ENCODE results near the gene RNASE7.

RNASE7 gene

DNA sequence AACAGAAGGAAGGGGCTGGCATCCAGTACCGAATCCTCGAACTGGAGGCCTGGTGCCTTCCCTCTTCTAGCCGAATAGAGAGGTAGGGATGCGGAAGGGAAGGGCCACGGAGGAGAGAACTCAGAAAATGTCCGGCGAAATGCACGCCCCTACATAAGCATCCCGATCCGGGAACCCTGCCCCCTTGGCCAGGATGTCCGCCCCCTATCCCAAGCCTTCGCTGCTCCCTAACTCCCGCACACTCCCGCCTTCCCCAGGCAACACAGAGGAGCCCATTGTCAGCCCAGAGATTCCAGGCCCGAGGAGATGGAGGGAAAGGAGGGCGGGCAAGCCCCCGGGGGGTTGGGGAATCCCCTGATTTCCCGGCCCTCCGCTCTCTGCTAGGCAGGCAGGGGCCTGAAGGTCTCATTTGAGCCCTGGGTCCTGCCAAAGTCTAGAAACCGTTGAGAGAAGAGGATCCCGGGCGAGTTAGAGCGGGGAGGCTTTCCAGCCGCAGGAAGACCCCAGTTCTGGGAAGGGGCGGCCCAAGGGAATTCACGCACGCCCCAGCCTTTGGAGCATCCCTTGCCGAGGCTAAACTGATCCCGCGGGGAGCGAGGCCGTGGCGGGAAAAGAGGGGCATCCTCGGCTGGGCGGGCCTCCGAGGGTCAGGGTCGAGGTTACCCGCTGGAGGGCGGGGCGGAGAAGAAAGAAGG, 27.4 kb downstream of the RNASE7 start:
- peak; percentile 54 for DNase-seq

DNA sequence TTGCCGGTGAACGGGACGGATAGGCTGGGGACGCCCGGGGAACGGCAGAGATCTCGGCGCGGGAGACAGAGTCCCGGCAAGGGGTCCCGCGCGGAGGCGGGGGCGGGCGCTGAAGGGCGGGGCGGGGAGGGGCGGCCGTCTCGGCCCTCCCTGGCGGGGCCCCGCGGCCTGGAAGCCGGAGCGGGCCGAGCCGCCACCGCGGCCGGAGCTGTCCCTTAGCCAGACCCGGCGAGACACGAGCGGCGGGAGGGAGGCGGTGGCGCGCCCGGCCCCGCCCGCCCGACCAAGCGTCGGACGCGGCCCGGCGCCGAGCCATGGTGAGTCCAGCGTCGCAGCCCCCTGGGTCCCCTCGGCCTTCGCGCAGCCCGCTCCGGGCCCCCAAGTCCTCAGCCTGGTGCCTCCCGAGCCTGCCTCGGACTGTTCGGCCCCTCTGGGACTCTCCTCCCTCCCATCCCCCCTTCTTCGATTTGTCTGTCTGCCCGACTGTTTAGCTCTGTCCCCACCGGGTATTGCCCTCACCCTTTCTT, 28.0 kb downstream of the RNASE7 start, which contains the start of gene ARHGEF40:
ARHGEF40 (plus strand) TSS at position 222 of the 527 bp plus-strand sequence; CDS start at position 315, 93 bp downstream.
- peak; percentile 62 for DNase-seq

DNA sequence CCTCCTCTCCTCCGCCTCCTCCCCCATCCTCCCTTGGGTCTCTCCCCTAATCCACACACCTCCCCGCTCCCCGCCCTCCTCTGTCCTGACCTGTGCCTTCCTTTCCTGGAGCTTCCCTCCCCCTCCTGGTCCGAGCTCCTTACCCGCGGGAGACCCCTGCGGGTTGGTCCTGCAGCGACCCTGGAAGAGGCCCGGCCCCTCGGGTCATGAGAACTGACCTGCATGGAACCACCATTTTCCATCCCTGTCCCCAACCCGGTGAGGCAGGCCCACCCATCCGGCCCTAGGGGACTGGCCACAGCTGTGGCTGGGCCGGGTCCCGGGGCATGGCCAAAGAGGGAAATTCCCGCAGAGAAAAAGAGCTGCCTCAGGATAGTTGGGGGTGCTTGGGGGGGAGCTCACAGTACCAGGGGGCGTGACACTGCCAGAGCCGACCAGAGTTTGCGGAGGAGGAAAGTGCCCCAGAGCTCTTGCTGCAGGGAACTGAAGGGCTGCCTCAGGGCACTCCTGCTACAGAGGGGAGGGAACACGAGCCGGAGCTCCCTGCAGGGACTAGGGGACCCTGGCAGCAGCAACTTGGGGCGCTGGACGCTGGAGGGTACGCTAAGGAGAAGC, 28.6 kb downstream of the RNASE7 start:
- peak; percentile 49 for DNase-seq

DNA sequence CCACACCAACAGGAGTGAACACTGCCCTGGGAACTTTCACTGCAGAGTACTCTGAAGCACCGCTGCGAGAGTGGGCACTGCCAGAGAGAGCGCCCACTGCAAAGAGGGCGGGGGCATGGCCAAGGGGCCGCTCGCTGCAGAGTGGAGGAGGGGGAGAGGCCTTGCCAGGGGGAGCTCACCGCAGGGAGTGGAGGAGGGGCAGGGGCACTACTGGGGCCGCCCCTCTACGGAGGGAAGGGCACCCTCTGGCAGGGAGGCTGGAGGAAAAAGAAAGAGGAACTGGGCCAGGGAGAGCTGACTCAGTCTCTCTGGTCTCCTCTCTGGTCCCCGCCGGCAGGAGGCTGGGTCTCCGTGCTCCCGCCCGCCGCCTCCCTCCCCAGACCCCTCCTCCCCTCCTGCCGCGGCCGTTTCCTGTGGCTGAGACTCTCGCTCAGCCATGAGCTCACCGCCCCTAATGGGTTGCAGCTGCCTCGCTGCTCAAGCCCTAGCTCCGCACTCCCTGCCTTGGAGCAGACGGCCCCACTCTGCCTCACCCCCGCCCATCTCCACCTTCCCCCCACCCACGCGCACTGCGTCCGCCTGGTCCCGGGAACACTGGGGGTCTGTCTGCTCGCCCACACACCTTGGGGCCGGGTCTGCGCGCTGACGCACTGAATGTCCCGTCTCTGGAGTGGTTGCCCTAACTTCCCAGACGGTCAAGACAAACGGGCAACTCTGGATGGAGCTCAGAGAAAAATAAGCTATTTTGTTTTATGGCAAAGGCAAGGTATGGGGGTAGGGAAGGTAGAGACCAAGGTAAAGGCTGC, 29.3 kb downstream of the RNASE7 start:
- DNase-seq: peak; percentile 97

DNA sequence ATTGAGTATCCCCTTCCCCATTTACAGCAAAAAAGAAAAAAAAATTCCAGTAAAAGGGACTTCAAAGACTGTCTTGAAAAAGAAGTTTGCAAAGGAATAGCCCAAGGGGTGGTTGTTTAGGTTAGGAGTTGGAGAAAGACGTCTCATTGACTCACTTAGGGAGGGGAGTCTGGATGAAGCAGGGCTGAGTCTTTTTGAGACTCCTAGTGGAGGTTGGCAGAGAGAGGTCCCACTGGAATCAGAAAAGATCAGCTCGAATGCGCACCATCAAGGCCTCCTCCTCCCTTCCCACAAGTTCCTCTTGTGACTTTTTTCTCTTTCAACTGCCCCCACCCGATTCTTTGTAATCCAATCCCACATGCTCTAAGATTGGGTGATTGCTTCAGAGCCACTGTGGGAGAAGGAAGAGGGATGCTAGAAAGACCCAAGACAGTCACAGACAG, 29.9 kb downstream of the RNASE7 start:
- DNase-seq: peak; percentile 81

DNA sequence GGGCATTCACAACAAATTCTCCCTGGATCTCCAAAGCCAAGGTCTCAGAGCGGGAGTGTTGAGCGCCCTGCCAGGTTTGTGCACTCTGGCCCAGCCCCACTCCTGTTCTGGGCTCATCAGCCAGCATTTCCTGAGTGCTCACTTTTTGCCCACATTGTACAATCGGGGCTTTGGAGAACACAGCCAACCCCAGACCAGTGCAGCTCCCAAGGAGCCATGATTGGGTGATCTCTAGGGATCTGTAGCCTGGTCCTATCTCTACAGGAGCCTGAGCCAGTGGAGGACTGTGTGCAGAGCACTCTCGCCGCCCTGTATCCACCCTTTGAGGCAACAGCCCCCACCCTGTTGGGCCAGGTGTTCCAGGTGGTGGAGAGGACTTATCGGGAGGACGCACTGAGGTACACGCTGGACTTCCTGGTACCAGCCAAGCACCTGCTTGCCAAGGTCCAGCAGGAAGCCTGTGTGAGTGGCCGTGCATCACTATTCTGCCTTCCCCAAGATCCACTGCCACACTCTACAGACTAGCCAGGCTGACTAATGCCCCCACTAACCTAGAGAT, 30.7 kb downstream of the RNASE7 start:
- no peak for DNase-seq

DNA sequence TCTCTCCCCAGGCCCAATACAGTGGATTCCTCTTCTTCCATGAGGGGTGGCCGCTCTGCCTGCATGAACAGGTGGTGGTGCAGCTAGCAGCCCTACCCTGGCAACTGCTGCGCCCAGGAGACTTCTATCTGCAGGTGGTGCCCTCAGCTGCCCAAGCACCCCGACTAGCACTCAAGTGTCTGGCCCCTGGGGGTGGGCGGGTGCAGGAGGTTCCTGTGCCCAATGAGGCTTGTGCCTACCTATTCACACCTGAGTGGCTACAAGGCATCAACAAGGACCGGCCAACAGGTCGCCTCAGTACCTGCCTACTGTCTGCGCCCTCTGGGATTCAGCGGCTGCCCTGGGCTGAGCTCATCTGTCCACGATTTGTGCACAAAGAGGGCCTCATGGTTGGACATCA, 31.8 kb downstream of the RNASE7 start:
- DNase-seq: no peak

DNA sequence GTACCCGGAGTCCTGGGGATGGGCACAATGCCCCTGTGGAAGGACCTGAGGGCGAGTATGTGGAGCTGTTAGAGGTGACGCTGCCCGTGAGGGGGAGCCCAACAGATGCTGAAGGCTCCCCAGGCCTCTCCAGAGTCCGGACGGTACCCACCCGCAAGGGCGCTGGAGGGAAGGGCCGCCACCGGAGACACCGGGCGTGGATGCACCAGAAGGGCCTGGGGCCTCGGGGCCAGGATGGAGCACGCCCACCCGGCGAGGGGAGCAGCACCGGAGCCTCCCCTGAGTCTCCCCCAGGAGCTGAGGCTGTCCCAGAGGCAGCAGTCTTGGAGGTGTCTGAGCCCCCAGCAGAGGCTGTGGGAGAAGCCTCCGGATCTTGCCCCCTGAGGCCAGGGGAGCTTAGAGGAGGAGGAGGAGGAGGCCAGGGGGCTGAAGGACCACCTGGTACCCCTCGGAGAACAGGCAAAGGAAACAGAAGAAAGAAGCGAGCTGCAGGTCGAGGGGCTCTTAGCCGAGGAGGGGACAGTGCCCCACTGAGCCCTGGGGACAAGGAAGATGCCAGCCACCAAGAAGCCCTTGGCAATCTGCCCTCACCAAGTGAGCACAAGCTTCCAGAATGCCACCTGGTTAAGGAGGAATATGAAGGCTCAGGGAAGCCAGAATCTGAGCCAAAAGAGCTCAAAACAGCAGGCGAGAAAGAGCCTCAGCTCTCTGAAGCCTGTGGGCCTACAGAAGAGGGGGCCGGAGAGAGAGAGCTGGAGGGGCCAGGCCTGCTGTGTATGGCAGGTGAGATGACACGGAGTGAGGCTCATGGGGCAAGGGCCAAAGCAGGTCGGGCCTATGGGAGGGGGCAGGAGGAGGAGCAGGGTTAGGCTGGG, 32.5 kb downstream of the RNASE7 start:
- DNase-seq: no peak

DNA sequence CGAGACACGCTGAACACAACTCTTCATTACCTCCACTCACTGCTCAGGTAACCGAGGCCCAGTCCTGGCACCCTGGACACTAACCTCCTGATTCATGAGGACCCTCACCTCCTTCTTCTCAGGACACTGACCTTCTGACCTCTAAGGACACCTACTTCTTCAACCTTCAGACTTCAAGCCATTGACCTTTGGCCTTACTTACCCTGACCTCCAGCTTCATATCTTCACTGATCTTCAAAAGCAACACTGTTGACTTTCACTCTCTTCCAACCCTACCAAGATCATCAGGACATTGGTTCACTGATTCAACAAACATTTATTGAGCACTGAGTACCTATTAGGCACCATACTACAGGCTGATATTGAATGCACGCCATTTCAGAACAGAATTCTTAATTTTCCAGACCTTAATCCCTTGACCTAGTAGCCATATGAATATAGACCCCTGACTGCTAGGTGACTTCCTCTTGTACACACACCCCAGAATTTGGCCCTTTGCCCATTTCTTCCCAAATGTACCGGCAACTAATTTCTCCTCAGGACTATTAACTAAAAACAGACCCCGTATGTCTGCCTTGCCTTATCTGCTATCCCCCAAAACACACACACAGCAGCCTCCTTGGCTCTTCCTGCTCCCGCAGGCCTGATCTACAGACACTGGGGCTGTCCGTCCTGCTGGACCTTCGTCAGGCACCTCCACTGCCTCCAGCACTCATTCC, 33.7 kb downstream of the RNASE7 start:
- no peak for DNase-seq

DNA sequence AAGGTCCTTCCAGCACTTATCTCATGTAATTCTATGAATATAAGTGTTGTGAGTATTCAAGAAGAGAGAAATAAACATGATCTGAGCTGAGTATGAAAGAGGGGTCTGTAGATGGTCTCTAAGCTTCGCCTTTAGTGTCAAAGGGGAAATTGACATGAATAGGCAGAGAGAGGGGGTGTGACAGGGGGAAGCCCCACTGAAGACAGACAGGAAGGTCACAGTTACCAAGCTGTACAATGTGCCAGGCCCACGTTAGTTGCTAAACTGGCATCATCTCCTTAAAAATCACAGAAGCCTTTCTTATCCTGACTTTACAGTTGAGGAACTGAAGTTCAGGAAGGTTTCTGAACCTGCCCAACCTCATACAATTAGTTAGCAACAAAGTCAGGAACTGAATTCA, 35.5 kb downstream of the RNASE7 start:
- DNase-seq: no peak

DNA sequence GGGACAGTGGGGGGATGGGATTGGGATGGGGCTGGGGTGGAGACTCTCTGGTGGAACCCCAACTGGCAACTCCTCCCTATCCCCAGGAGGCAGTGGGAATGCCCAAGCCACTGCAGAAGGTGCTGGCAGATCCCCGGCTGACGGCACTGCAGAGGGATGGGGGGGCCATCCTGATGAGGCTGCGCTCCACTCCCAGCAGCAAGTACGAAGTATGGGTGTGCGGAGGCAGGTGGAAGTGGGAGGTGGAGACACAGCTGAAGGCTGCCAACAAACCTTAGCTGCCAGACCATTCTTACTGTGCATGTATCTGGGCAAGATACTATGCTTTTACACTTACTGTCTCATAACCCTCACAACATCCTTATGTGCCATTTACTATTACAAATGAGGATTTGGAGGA, 36.1 kb downstream of the RNASE7 start:
- no peak for DNase-seq

DNA sequence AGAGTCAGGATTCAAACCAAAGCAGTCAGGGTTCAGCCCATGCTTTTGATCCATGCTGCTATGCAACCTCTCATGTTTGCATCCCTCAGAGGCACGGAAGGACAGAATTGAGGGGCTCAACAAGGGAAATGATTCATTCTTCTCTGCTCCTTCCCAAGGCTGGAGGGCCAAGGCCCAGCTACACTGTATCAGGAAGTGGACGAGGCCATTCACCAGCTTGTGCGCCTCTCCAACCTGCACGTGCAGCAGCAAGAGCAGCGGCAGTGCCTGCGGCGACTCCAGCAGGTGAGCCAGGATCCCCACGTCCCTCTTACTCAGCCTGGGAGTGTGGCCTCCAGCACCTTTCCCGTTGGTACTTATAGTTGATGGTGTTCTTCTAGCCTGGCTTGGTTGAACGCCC, 36.6 kb downstream of the RNASE7 start:
- no peak for DNase-seq

DNA sequence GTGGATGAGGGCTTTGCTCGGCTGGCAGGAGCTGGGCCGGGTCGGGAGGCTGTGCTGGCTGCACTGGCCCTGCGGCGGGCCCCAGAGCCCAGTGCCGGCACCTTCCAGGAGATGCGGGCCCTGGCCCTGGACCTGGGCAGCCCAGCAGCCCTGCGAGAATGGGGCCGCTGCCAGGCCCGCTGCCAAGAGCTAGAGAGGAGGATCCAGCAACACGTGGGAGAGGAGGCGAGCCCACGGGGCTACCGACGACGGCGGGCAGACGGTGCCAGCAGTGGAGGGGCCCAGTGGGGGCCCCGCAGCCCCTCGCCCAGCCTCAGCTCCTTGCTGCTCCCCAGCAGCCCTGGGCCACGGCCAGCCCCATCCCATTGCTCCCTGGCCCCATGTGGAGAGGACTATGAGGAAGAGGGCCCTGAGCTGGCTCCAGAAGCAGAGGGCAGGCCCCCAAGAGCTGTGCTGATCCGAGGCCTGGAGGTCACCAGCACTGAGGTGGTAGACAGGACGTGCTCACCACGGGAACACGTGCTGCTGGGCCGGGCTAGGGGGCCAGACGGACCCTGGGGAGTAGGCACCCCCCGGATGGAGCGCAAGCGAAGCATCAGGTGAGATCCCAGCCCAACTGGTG, 39.5 kb downstream of the RNASE7 start:
- no peak for DNase-seq

DNA sequence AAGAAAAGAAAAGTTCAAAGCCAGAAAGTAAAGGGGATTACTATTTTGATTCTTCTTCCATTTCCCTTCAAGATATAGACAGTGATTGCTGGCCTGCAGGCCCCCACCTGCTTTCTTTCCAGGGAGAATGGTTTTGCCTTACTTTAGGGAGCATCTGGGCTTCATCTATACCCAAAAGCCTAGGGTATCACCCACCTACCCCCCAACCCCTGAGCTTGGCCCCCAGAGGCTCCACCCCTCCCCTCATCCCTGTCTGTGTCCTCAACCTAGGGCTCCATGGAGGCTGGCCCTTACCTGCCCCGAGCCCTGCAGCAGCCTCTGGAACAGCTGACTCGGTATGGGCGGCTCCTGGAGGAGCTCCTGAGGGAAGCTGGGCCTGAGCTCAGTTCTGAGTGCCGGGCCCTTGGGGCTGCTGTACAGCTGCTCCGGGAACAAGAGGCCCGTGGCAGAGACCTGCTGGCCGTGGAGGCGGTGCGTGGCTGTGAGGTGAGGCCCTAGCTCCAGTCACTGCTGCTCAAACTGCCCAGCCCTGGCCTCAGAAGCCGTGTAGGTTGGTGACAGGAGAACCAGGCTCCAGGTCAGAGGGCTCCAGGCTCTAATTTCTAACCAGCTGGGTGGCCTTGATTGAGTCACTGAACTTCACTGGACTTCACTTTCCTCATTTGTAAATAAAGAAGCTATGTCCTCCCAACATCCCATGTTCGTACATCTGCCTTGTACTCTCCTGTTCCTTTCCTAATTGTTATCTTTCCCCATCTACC, 41.6 kb downstream of the RNASE7 start:
- DNase-seq: no peak

DNA sequence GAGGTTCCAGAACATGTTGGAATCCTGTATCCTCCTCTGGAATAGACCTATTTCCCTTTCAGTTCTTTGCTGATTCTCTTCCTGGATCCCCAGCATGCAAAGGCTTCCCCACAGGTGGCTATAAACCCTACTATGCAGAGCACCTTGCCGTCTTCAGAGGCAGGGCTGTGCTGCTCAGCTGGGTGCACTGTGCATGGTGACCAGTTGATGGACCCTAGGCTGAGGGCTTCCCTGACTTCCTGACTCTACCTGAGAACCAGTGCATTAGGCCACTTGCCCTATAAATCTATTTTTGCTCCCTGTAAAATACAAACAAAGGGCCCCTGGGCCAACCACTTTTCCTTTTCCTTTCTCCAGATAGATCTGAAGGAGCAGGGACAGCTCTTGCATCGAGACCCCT, 42.2 kb downstream of the RNASE7 start:
- DNase-seq: no peak

DNA sequence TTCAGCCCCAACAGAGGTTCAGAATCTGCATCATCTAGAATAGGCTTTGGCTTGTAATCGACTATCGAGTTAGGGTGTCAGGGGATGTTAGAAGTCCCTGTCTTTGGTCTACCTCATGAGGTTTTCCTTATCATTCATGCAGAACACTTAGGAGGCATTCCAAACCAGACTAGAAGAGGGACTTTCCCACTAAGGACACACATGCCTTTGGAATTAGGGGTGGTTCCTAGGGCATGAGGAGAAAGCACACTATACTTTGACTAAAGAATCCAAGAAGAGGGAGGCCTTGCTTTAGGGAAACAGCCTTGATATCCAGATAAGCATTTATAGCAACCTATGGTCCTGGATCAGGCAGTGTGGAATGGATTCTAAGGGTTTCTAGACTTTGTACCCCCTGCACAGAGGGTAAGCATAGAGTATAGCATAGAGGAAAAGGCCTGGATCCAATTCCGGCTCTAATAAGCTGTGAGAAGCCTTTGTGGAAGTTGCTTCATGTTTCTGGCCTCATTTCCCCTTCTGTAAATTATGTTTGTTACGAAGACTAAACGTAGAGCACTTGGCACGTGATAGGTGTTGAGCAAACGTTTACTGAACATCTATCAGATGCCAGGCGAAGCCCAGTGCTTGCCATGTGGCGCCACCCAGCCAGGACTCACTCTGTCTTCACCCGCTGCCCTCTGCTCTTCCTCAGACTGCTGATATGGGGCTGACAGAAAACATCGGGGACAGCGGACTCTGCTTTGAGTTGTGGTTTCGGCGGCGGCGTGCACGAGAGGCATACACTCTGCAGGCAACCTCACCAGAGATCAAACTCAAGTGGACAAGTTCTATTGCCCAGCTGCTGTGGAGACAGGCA, 43.1 kb downstream of the RNASE7 start:
- DNase-seq: peak; percentile 60

DNA sequence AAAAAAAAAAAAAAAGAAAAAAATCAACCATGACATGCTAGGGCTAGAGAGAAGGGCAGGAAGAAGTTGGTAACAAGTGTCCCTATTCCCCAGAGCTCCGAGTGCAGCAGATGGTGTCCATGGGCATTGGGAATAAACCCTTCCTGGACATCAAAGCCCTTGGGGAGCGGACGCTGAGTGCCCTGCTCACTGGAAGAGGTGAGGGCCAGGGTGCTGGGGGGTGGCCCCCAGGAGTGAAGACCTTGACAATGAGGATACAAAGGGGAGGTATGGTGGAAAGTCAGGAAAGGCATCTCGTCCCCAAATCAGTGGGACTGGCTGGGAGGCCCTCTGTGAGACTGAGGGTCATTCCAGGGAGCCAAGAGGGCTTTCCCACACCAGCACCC, 44.7 kb downstream of the RNASE7 start:
- no peak for DNase-seq

DNA sequence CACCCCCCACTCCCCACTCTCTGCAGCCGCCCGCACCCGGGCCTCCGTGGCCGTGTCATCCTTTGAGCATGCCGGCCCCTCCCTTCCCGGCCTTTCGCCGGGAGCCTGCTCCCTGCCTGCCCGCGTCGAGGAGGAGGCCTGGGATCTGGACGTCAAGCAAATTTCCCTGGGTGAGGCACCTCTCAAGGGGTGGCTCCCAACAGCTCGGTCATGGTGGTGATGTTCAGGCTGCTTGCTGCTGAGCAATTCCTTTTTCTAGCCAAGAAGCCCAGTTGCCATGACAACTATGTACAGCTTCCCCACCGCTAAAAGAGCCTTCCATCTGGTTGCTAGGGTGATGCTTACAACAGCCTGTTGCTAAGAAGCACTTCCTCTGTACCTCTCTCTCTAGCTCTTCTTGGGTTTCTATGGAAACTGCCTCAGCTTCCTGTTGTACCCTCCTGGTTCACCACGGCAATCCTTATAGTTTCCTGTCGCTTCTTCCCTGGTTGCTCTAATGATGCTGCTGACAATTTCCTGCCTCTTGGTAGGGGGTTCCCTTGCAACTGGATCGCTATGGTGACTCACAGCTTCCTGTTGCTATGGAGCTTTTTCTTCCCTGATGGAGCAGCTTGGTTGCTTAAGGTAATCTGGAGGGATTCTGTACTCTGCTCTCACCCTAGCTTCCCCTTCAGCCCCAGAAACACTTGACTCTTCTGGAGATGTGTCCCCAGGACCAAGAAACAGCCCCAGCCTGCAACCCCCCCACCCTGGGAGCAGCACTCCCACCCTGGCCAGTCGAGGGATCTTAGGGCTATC, 45.3 kb downstream of the RNASE7 start:
- peak; percentile 94 for DNase-seq
